GM12878 (cell line): Measurements from ENCODE around the gene DNMBP. TPM values are rescaled to one million over a fixed set of nuclear protein-coding genes. Genes with fewer than 3 reads are reported as not detected.

Source experiments
- ATAC-seq: fragments of 200-7000 bp; cut with Tn5 transposase; 3 replicates; pipeline ENCODE4 v1.9.1; 2020; ENCODE audit warnings: mild to moderate bottlenecking, moderate library complexity
- BruUV-seq: library from RNA; stranded (reverse); fragments of 400-500 nt; replicated peaks from 2 replicates; lab custom pipeline; 2021; lab: Mats Ljungman, UMichigan
- CTCF ChIA-PET: fragments of 300-600 bp; sonication (Branson Sonifier 250); formaldehyde crosslinking; extraction: SDS; loops from one replicate; lab custom pipeline; 2021; ENCODE audit warnings: inconsistent platforms; lab: Yijun Ruan, JAX
- POLR2A ChIA-PET: fragments of 350-600 bp; formaldehyde crosslinking; extraction: SDS; loops from one replicate; lab custom pipeline; 2021; ENCODE audit warnings: inconsistent platforms; lab: Charles Lee
- RAD21 ChIA-PET: fragments of 300-600 bp; sonication (Branson Sonifier 250); formaldehyde crosslinking; loops from one replicate; lab custom pipeline; 2023; ENCODE audit warnings: antibody characterized with exemption; ENCODE audit not compliant: unreplicated experiment; lab: Charles Lee
- SMC1A ChIA-PET: fragments of 300-600 bp; sonication (Branson Sonifier 250); formaldehyde crosslinking; loops from one replicate; lab custom pipeline; 2023; ENCODE audit not compliant: unreplicated experiment, uncharacterized antibody; lab: Charles Lee
- DNase-seq: peaks from one replicate; pipeline ENCODE4 v3.0.0-alpha.2; 2011; ENCODE audit warnings: low read depth, low spot score
- FAIRE-seq: peaks from 3 replicates; lab custom pipeline; 2011; peaks lifted over from hg19 to GRCh38; lab: Jason Lieb, UNC
- H2AFZ ChIP-seq: 2 replicates; pipeline ENCODE4 v1.6.0; 2011; ENCODE audit warnings: low read depth, low read length, control low read depth; ENCODE audit not compliant: control insufficient read depth
- H3K27ac ChIP-seq: 2 replicates; pipeline ENCODE4 v1.5.1; 2011; ENCODE audit warnings: control low read depth; ENCODE audit not compliant: control insufficient read depth, insufficient read depth
- H3K27me3 ChIP-seq, 2 experiments: replicated peaks in 1 of 2; 2 replicates each; pipeline versions ENCODE4 v1.6.0 to v1.6.1; 2011; ENCODE audit warnings: low read length in 1 of 2; ENCODE audit not compliant: control insufficient read depth in 2 of 2, insufficient read depth in 2 of 2
- H3K36me3 ChIP-seq, 2 experiments: 2 replicates each; pipeline ENCODE4 v1.5.1; 2011; ENCODE audit warnings: low read length in 1 of 2; ENCODE audit not compliant: control insufficient read depth in 2 of 2, insufficient read depth in 2 of 2
- H3K4me1 ChIP-seq: 2 replicates; pipeline ENCODE4 v1.6.1; 2011; ENCODE audit warnings: mild to moderate bottlenecking, low read length, moderate library complexity, mixed read lengths; ENCODE audit not compliant: control insufficient read depth, insufficient read depth
- H3K4me2 ChIP-seq: 2 replicates; pipeline ENCODE4 v1.6.0; 2011; ENCODE audit warnings: control low read depth; ENCODE audit not compliant: control insufficient read depth, insufficient read depth
- H3K4me3 ChIP-seq: fragments of 200-600 bp; sonication (generic); 2 replicates; pipeline ENCODE4 v1.5.1; 2016
- H3K79me2 ChIP-seq: 2 replicates; pipeline ENCODE4 v1.6.0; 2011; ENCODE audit warnings: low read length; ENCODE audit not compliant: control insufficient read depth, insufficient read depth
- H3K9ac ChIP-seq: 2 replicates; pipeline ENCODE4 v1.8.0; 2011; ENCODE audit warnings: low read length, control low read depth, mixed read lengths; ENCODE audit not compliant: control insufficient read depth, insufficient read depth
- H3K9me3 ChIP-seq: replicated peaks from 3 replicates; pipeline ENCODE4 v1.5.1; 2011; ENCODE audit warnings: mild to moderate bottlenecking, low read length; ENCODE audit not compliant: control insufficient read depth, insufficient read depth
- H4K20me1 ChIP-seq: 2 replicates; pipeline ENCODE4 v1.6.0; 2011; ENCODE audit not compliant: control insufficient read depth, insufficient read depth
- BACH1 ChIP-seq: fragments of 450-650 bp; IDR thresholded peaks from 2 replicates; pipeline ENCODE4 v1.6.1; 2017; ENCODE audit warnings: mild to moderate bottlenecking, borderline replicate concordance
- E4F1 ChIP-seq: fragments of 450-650 bp; IDR thresholded peaks from 2 replicates; pipeline ENCODE4 v1.6.1; 2018; ENCODE audit warnings: borderline replicate concordance, mild to moderate bottlenecking; ENCODE audit not compliant: partially characterized antibody
- IRF5 ChIP-seq: fragments of 450-650 bp; IDR thresholded peaks from 2 replicates; pipeline ENCODE4 v1.6.1; 2017; ENCODE audit warnings: borderline replicate concordance
- JUND ChIP-seq: IDR thresholded peaks from 2 replicates; pipeline ENCODE4 v1.6.1; 2012; ENCODE audit warnings: low read depth, mild to moderate bottlenecking, low read length, improper control_type of control experiment, moderate library complexity
- NFYB ChIP-seq: IDR thresholded peaks from 2 replicates; pipeline ENCODE4 v1.6.1; 2011; ENCODE audit warnings: low read depth, mild to moderate bottlenecking, low read length, improper control_type of control experiment, moderate library complexity; ENCODE audit not compliant: insufficient read depth
- NRF1 ChIP-seq: conservative IDR thresholded peaks from 2 replicates; pipeline ENCODE4 v1.6.1; 2011; ENCODE audit warnings: mild to moderate bottlenecking, low read depth, low read length, improper control_type of control experiment
- POLR2AphosphoS2 ChIP-seq: IDR thresholded peaks from 2 replicates; pipeline ENCODE4 v1.6.1; 2011; ENCODE audit warnings: low read depth, mild to moderate bottlenecking, low read length, improper control_type of control experiment, moderate library complexity
- RAD51 ChIP-seq: fragments of 450-650 bp; IDR thresholded peaks from 2 replicates; pipeline ENCODE4 v1.6.1; 2016; ENCODE audit warnings: moderate library complexity, mild to moderate bottlenecking, inconsistent platforms
- STAT1 ChIP-seq: fragments of 450-650 bp; conservative IDR thresholded peaks from 2 replicates; pipeline ENCODE4 v1.6.1; 2014; ENCODE audit warnings: antibody characterized with exemption, mild to moderate bottlenecking
- ZNF217 ChIP-seq: fragments of 450-650 bp; IDR thresholded peaks from 2 replicates; pipeline ENCODE4 v1.6.1; 2017; ENCODE audit warnings: antibody characterized with exemption, mild to moderate bottlenecking
- ZNF622 ChIP-seq: fragments of 450-650 bp; IDR thresholded peaks from 2 replicates; pipeline ENCODE4 v1.6.1; 2017; ENCODE audit warnings: mild to moderate bottlenecking, inconsistent platforms
- WGBS: methylation state at CpG from one replicate; pipeline ENCODE4 v1.1.6; 2016; ENCODE audit warnings: low lambda C conversion rate; ENCODE audit not compliant: insufficient replicate concordance, insufficient coverage; ENCODE audit errors: missing lambda C conversion rate; 5-methylcytosine and 5-hydroxymethylcytosine counted together
- in situ Hi-C: fragments of 300-500 bp; cut with MboI; formaldehyde crosslinking; loops from 9 replicates; pipeline ENCODE4 v1.14.3; 2018; ENCODE audit warnings: mixed read lengths
- intact Hi-C: fragments of 100-400 bp; cut with micrococcal nuclease; formaldehyde crosslinking; loops from one replicate; pipeline ENCODE4 v1.14.2; 2022; ENCODE audit not compliant: unreplicated experiment
- polyA plus RNA-seq, 11 experiments: library from polyadenylated mRNA; depleted of rRNA in 4 of 11; unstranded in 6 of 11; stranded (reverse) in 5 of 11; fragments of >200 nt; fragmentation: Nextera tagmentation in 4 of 11; fragmentation: Illumina TruSeq in 1 of 11; extraction: Ambion mirVana in 4 of 11; extraction: Trizol in 1 of 11; gene quantifications; 1 replicate in 1 of 11; 2 replicates in 10 of 11; pipeline versions ENCODE4 v1.2.1 to v1.2.3, GENCODE V29; 2011 to 2016; ENCODE audit warnings: inconsistent platforms in 2 of 11, missing spikeins in 2 of 11, low read depth in 1 of 11
- total RNA-seq, 4 experiments: library from RNA; depleted of rRNA in 3 of 4; stranded (reverse); fragments of >200 nt in 3 of 4; fragmentation: Illumina TruSeq in 1 of 4; extraction: Trizol in 1 of 4; gene quantifications; 2 replicates each; pipeline versions ENCODE4 v1.2.1 to v1.2.3, GENCODE V29; 2013 to 2021

Gene DNMBP
- total and polyA plus RNA-seq, 10 of the 15 experiments (the other 5 are each of a cell fraction or from before 2014, with no cell fraction given): 7.1 to 45.0 (median 22.0) TPM

GRCh38 chr10:99894613-99895012, 115.1 kb downstream of the DNMBP start:
- RAD21 ChIA-PET: interaction anchor here (1.2 kb wide), 1 partner anchor 151 kb away, joined by 6 read pairs; no protein-coding TSS in a partner anchor
- CTCF ChIA-PET: interaction anchor here (0.6 to 1.5 kb wide), 3 partner anchors 149 to 1320 kb away, joined by 3 to 4 read pairs (median 3); no protein-coding TSS in a partner anchor
- POLR2A ChIA-PET: interaction anchor here (0.6 kb wide), 1 partner anchor 342 kb away, joined by 3 read pairs; no protein-coding TSS in a partner anchor

GRCh38 chr10:99888622-99889021, 121.1 kb downstream of the DNMBP start:
- in situ Hi-C loops: no loop called here
- peaks cover 10 to 43% of the 10 kb centered on the region in 2 experiments for H3K36me3 ChIP-seq
- TF ChIP-seq RAD51: no peak
- no peak for TF ChIP-seq IRF5
- TF ChIP-seq ZNF622: no peak
- TF ChIP-seq POLR2AphosphoS2: no peak
- TF ChIP-seq E4F1: no peak
- TF ChIP-seq BACH1: no peak
- no peak for TF ChIP-seq STAT1
- TF ChIP-seq ZNF217: no peak
- TF ChIP-seq JUND: no peak

More at GRCh38 chr10:99894613-99895012, 115.1 kb downstream of the DNMBP start:
- ATAC-seq (no peak), DNase-seq (no peak), FAIRE-seq (no peak)
- no peaks in the 10 kb centered on the region for H3K4me1 ChIP-seq
- in situ Hi-C loops (no loop called here), intact Hi-C loops (no loop called here)
- SMC1A ChIA-PET: interaction anchor here (0.9 to 1.0 kb wide), 2 partner anchors 12 to 102 kb away, joined by 3 to 5 read pairs; no protein-coding TSS in a partner anchor
- no peak overlapping the region for H3K4me2 ChIP-seq
- H3K27me3 ChIP-seq: no peaks in the 10 kb centered on the region
- H3K36me3 ChIP-seq: peaks cover 13 to 64% of the 10 kb centered on the region in 2 experiments
- WGBS: 97% methylated on average over 4 of the region's 4 CpGs
- no peak overlapping the region for H2AFZ ChIP-seq
- BruUV-seq: no TSS peak
- no peaks in the 10 kb centered on the region for H3K79me2 ChIP-seq
- no peak overlapping the region for H3K9ac ChIP-seq
- no peaks in the 10 kb centered on the region for H3K9me3 ChIP-seq
- TF ChIP-seq NRF1 (no peak), NFYB (no peak)
- no peaks in the 10 kb centered on the region for H4K20me1 ChIP-seq
- H3K4me3 ChIP-seq: no peak overlapping the region
- no peak overlapping the region for H3K27ac ChIP-seq

More at GRCh38 chr10:99888622-99889021, 121.1 kb downstream of the DNMBP start:
- Histone ChIP-seq H3K27me3 (no peaks in the 10 kb centered on the region), H3K4me3 (no peak overlapping the region), H2AFZ (no peak overlapping the region), H3K4me1 (no peaks in the 10 kb centered on the region), H4K20me1 (no peaks in the 10 kb centered on the region), H3K27ac (no peak overlapping the region), H3K79me2 (no peaks in the 10 kb centered on the region), H3K9me3 (no peaks in the 10 kb centered on the region), H3K4me2 (no peak overlapping the region), H3K9ac (no peak overlapping the region)
- no TSS peak for BruUV-seq
- WGBS: 98% methylated on average over 4 of the region's 4 CpGs
- DNase-seq: no peak
- ChIA-PET SMC1A (interaction anchor here (0.6 to 2.1 kb wide), 4 partner anchors 12 to 1914 kb away, joined by 3 to 5 read pairs (median 4); no protein-coding TSS in a partner anchor), CTCF (interaction anchor here (0.6 to 1.4 kb wide), 3 partner anchors 10 to 157 kb away, joined by 3 to 11 read pairs (median 5); no protein-coding TSS in a partner anchor), POLR2A (no interaction called here), RAD21 (interaction anchor here (1.2 kb wide), 1 partner anchor 157 kb away, joined by 6 read pairs; no protein-coding TSS in a partner anchor)
- no peak for FAIRE-seq
- intact Hi-C loops: no loop called here
- no peak for ATAC-seq
